Measurements from ENCODE around the gene GREM2. TPM values are rescaled to one million over a fixed set of nuclear protein-coding genes. Genes with fewer than 3 reads are reported as not detected.

The GREM2 gene
- total RNA-seq, 1 experiment from 2014 or later, result 0.17 TPM

GRCh38 chr1:240524356-240525069 lies 87.4 kb downstream of the GREM2 start (continued):
- no peak for TF ChIP-seq FOXP4 (CRISPR knock-in tag; IDR thresholded peaks at IDR 0.05)
- TF ChIP-seq KAT7 (CRISPR knock-in tag; IDR thresholded peaks at IDR 0.05; ENCODE audit: borderline replicate concordance), result no peak
- no peak for TF ChIP-seq EMX1 (CRISPR knock-in tag; IDR thresholded peaks at IDR 0.05)
- no peak for TF ChIP-seq ZNF219 (CRISPR knock-in tag; IDR thresholded peaks at IDR 0.05; ENCODE audit: borderline replicate concordance)
- TF ChIP-seq, protein P1, sequence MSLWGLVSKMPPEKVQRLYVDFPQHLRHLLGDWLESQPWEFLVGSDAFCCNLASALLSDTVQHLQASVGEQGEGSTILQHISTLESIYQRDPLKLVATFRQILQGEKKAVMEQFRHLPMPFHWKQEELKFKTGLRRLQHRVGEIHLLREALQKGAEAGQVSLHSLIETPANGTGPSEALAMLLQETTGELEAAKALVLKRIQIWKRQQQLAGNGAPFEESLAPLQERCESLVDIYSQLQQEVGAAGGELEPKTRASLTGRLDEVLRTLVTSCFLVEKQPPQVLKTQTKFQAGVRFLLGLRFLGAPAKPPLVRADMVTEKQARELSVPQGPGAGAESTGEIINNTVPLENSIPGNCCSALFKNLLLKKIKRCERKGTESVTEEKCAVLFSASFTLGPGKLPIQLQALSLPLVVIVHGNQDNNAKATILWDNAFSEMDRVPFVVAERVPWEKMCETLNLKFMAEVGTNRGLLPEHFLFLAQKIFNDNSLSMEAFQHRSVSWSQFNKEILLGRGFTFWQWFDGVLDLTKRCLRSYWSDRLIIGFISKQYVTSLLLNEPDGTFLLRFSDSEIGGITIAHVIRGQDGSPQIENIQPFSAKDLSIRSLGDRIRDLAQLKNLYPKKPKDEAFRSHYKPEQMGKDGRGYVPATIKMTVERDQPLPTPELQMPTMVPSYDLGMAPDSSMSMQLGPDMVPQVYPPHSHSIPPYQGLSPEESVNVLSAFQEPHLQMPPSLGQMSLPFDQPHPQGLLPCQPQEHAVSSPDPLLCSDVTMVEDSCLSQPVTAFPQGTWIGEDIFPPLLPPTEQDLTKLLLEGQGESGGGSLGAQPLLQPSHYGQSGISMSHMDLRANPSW (CRISPR knock-in tag; conservative IDR thresholded peaks at IDR 0.05; ENCODE audit: low read depth), result no peak
- TF ChIP-seq, protein P2, sequence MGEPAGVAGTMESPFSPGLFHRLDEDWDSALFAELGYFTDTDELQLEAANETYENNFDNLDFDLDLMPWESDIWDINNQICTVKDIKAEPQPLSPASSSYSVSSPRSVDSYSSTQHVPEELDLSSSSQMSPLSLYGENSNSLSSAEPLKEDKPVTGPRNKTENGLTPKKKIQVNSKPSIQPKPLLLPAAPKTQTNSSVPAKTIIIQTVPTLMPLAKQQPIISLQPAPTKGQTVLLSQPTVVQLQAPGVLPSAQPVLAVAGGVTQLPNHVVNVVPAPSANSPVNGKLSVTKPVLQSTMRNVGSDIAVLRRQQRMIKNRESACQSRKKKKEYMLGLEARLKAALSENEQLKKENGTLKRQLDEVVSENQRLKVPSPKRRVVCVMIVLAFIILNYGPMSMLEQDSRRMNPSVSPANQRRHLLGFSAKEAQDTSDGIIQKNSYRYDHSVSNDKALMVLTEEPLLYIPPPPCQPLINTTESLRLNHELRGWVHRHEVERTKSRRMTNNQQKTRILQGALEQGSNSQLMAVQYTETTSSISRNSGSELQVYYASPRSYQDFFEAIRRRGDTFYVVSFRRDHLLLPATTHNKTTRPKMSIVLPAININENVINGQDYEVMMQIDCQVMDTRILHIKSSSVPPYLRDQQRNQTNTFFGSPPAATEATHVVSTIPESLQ (CRISPR knock-in tag; IDR thresholded peaks at IDR 0.05), result no peak
- no peak for TF ChIP-seq ZNF671 (CRISPR knock-in tag; IDR thresholded peaks at IDR 0.05)
- TF ChIP-seq PREB (CRISPR knock-in tag; IDR thresholded peaks at IDR 0.05; ENCODE audit: borderline replicate concordance), result no peak

- ChIA-PET POLR2A (no interaction called here), CTCF (interaction anchor here (1.3 kb wide), 1 partner anchor 9 kb away, joined by 3 read pairs; no protein-coding TSS in a partner anchor)
- DNase-seq (ENCODE audit: low spot score) (no peak), ATAC-seq (no peak)
- Mint-ChIP-seq H3K4me3 (no peak overlapping the region), H3K27me3 (ENCODE audit: low read depth) (no peaks in the 10 kb centered on the region), H3K36me3 (no peaks in the 10 kb centered on the region), H3K27ac (no peak overlapping the region), H3K9me3 (no peaks in the 10 kb centered on the region), H3K4me1 (peaks cover 23% of the 10 kb centered on the region)
- TF ChIP-seq JAZF1 (CRISPR knock-in tag; IDR thresholded peaks at IDR 0.05), result no peak
- TF ChIP-seq ZNF317 (CRISPR knock-in tag; IDR thresholded peaks at IDR 0.05; ENCODE audit: borderline replicate concordance, low read depth), result no peak
- TF ChIP-seq SOX15 (CRISPR knock-in tag; IDR thresholded peaks at IDR 0.05), result no peak
- no peak for TF ChIP-seq TCF7 (CRISPR knock-in tag; IDR thresholded peaks at IDR 0.05; ENCODE audit: low read depth)
- TF ChIP-seq TEAD4 (CRISPR knock-in tag; IDR thresholded peaks at IDR 0.05), result no peak
- TF ChIP-seq GABPB1 (CRISPR knock-in tag; IDR thresholded peaks at IDR 0.05), result no peak
- no peak for TF ChIP-seq CREM (CRISPR knock-in tag; IDR thresholded peaks at IDR 0.05)
- TF ChIP-seq, protein P3, sequence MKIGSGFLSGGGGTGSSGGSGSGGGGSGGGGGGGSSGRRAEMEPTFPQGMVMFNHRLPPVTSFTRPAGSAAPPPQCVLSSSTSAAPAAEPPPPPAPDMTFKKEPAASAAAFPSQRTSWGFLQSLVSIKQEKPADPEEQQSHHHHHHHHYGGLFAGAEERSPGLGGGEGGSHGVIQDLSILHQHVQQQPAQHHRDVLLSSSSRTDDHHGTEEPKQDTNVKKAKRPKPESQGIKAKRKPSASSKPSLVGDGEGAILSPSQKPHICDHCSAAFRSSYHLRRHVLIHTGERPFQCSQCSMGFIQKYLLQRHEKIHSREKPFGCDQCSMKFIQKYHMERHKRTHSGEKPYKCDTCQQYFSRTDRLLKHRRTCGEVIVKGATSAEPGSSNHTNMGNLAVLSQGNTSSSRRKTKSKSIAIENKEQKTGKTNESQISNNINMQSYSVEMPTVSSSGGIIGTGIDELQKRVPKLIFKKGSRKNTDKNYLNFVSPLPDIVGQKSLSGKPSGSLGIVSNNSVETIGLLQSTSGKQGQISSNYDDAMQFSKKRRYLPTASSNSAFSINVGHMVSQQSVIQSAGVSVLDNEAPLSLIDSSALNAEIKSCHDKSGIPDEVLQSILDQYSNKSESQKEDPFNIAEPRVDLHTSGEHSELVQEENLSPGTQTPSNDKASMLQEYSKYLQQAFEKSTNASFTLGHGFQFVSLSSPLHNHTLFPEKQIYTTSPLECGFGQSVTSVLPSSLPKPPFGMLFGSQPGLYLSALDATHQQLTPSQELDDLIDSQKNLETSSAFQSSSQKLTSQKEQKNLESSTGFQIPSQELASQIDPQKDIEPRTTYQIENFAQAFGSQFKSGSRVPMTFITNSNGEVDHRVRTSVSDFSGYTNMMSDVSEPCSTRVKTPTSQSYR (CRISPR knock-in tag; IDR thresholded peaks at IDR 0.05), result no peak
- no peak for TF ChIP-seq NR3C1 (CRISPR knock-in tag; conservative IDR thresholded peaks at IDR 0.05; ENCODE audit: low read depth)
- TF ChIP-seq, protein P4, sequence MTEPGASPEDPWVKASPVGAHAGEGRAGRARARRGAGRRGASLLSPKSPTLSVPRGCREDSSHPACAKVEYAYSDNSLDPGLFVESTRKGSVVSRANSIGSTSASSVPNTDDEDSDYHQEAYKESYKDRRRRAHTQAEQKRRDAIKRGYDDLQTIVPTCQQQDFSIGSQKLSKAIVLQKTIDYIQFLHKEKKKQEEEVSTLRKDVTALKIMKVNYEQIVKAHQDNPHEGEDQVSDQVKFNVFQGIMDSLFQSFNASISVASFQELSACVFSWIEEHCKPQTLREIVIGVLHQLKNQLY (CRISPR knock-in tag; IDR thresholded peaks at IDR 0.05), result no peak
- TF ChIP-seq ZNF416 (CRISPR knock-in tag; IDR thresholded peaks at IDR 0.05), result no peak
- TF ChIP-seq SMAD3 (CRISPR knock-in tag; IDR thresholded peaks at IDR 0.05; ENCODE audit: borderline replicate concordance), result no peak
Measured at GRCh38 chr1:240522122-240522822, 89.7 kb downstream of the GREM2 start.

Measured in WTC11 (cell line).